ENCODE measurements around the gene MFSD6. TPM values are rescaled to one million over a fixed set of nuclear protein-coding genes. Genes with fewer than 3 reads are reported as not detected.
"Not testable (repeated sequence)": the region's sequence is repeated elsewhere in the genome, so short reads cannot be mapped to it uniquely, and the experiment has no call there.

The MFSD6 gene
- total and polyA plus RNA-seq, 2 of the 8 experiments (the other 6 are each of a cell fraction or from before 2014, with no cell fraction given) = 1.8 to 5.1 TPM

DNA sequence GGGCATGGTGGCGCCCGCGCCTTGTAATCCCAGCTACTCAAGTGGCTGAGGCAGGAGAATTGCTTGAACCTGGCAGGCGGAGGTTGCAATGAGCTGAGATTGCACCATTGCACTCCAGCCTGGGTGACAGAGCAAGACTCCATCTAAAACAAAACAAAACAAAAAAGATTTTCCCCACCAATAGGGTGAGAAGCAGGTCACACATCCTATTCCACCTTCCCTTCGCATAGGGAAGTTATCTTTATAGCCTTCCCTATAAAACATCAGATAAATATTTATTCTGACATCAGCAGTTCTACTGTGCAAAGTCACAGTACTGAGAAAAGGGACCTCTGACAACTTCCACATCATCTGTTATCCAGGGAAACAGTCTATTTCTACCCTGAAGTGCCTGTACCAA lies 101.7 kb downstream of the MFSD6 start:
- H3K79me1 ChIP-seq (ENCODE audit: low read depth, low read length); H3K79me2 ChIP-seq (ENCODE audit: control insufficient read depth in 1 of 2, insufficient read depth in 2 of 2, low read length in 2 of 2); H3K56ac ChIP-seq (replicated peaks; ENCODE audit: insufficient read length, low read depth, low read length); H3K18ac ChIP-seq (ENCODE audit: extremely low read depth, low read length); H3K14ac ChIP-seq (ENCODE audit: insufficient read length); H3K27ac ChIP-seq (ENCODE audit: low read depth, low read length); H3K4me3 ChIP-seq (ENCODE audit: extremely low read depth in 1 of 4, insufficient read depth in 2 of 4, low read depth in 3 of 4, low read length in 4 of 4); H3K4me2 ChIP-seq (ENCODE audit: insufficient read depth in 1 of 2, low read depth in 2 of 2, low read length in 2 of 2); H2BK5ac ChIP-seq (ENCODE audit: low read depth, low read length); H2AK5ac ChIP-seq (ENCODE audit: low read depth, low read length); H3K23ac ChIP-seq (ENCODE audit: insufficient read length); H2BK15ac ChIP-seq (ENCODE audit: low read length); H3K4ac ChIP-seq (replicated peaks; ENCODE audit: insufficient read length, low read depth, low read length); H2BK20ac ChIP-seq (ENCODE audit: low read length); H3K27me3 ChIP-seq (replicated peaks in 1 of 4; ENCODE audit: control insufficient read depth in 3 of 4, extremely low read depth in 1 of 4, insufficient read depth in 3 of 4, low read length in 3 of 4); FAIRE-seq; H3K9ac ChIP-seq (replicated peaks in 1 of 4; ENCODE audit: extremely low read depth in 1 of 4, low read depth in 3 of 4, low read length in 3 of 4); H2BK12ac ChIP-seq (ENCODE audit: low read depth, low read length); H3K4me1 ChIP-seq (replicated peaks in 1 of 4; ENCODE audit: control insufficient read depth in 3 of 4, insufficient read depth in 4 of 4, low read length in 3 of 4); H4K20me1 ChIP-seq (replicated peaks in 1 of 2; ENCODE audit: control insufficient read depth in 1 of 2, insufficient read depth in 2 of 2, low read length in 2 of 2); H2BK120ac ChIP-seq (replicated peaks; ENCODE audit: low read depth, low read length); H4K8ac ChIP-seq (ENCODE audit: extremely low read depth, insufficient read depth, low read length); H3K9me3 ChIP-seq (ENCODE audit: insufficient read depth in 2 of 2, low read depth in 1 of 2, low read length in 1 of 2); DNase-seq (ENCODE audit: low read depth in 1 of 2, low spot score in 2 of 2); H2AFZ ChIP-seq (ENCODE audit: low read length); H3K36me3 ChIP-seq (ENCODE audit: control insufficient read depth in 2 of 4, insufficient read depth in 4 of 4, low read length in 3 of 4); H3K23me2 ChIP-seq (ENCODE audit: low read depth, low read length); H4K91ac ChIP-seq (replicated peaks; ENCODE audit: insufficient read length, low read length); H4K5ac ChIP-seq (ENCODE audit: insufficient read length, low read depth, low read length): not testable (repeated sequence)
- 94% methylated on average over 5 of the region's 5 CpGs; no CpG with 5 or more reads in 1 of the 2 experiments for WGBS, 2 experiments (ENCODE audit: extremely low coverage in 1 of 2, insufficient coverage in 1 of 2, insufficient read length in 1 of 2, insufficient replicate concordance in 2 of 2, low coverage in 1 of 2, low lambda C conversion rate in 2 of 2, missing lambda C conversion rate in 1 of 2)
- CTCF ChIA-PET (ENCODE audit: partially characterized antibody) = interaction anchor here (0.8 to 3.5 kb wide), 8 partner anchors 8 to 348 kb away, joined by 3 to 10 read pairs (median 3); no protein-coding TSS in a partner anchor
- POLR2A ChIA-PET (ENCODE audit: partially characterized antibody) = interaction anchor here (1.5 kb wide), 1 partner anchor 20 kb away, joined by 3 read pairs; no protein-coding TSS in a partner anchor
